GM19395 (cell line): Measurements from ENCODE around the gene LIX1L.

ENCODE experiments used
- ATAC-seq: cut with Tn5 transposase; IDR thresholded peaks from one replicate; pipeline ENCODE4 v1.9.1; 2021; ENCODE audit warnings: mild to moderate bottlenecking, moderate library complexity; ENCODE audit not compliant: unreplicated experiment

Gene LIX1L

DNA sequence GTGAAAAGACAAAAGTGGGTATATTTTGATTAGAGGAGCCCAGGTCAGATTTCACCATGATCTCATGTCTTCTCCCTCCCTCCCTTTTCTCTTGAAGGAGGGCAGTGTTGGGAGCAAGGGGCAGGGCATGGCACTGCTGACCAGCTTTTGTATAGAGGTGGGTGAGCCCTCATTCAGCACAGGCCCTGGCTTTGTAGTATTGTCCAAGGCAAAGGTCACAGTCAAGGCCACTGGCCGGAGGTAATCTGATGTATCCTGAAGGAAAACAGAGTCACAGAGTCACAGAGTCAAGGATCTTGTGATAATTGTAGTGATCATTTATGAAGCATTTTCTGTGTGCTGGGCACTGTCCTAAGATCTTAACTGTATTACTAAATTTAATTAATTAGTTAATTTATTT, 59.8 kb downstream of the LIX1L start:
- ATAC-seq, result no peak

DNA sequence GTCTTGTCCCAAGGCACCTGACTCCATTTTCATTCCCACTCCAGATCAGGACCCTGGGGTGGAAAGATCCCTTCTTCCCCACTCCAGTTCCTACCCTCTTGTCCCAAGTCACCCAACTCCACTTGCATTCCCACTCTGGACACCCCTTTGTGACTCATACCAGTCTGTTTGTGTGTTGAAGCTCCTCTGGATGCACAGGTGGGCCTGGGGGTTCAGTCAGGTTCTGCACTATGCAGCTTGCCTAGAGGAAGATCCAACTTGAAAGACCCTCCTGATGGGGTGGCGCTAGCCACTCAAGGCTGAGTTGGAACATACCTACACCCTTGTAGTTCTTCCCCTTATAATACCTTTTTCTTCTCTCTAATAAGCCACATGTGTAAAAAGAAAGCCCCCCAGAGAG, 62.3 kb downstream of the LIX1L start:
- ATAC-seq, result no peak

DNA sequence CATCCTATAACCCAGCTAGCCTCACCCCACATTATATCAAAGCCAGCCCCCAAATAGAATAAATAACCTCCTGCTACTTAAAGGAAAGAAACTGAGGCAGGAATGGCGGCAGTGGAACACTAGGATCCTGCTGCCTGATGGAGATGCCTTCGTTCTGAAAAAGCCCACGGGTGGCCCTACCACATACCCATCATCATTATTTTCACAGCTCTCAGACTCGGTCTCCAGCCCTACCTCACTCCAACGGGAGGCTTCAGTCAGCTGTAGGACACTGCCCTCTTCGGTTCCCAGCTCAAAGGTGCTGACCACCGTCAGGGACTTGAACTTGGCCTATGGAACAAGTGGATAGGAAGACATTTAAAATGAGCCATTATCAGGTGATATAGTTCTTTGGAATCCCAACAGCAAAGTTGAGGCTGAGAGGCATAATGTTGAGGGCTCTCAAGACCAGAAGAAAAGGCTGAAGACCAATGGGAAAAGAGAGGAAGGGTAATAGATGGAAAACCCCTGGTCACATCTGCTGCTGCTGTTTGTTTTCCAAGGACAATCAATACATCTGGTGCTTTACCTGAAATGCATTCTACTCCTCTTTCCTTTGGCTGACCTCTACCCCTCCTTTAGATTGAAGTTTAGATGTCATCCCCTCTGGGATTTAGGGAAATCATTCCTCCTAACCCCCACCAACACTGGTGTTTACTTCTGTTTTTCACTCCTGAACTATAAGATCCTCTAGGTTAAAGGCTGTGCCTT, 64.3 kb downstream of the LIX1L start:
- no peak for ATAC-seq

DNA sequence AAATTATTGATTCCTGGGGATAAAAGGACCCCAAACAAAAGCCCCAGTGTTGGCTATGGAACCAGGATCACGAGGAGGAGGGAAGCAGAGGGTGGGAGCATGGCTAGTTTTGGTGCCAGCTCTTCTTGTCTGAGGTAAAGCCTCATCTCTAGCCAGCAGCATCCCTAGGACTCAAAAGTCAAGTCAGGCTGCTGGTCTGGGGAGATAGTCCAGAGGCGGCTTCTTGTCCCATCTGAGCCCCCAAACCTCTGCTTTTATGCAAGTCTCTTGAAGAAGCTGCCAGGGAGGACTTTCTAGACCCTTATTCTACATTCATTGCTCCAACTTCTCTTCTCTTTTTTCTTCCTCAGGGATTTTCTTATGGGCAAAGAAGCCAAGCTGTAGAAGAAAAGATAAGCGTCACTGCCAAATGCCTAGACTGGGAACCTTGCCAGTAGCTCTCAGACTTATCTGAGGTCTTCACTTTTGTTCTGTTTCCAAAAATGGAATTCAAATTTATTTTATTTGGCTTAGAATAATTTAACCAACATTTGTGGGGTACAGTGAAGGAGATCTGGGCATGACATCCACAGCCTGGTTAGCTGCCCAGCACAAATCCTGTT, 65.2 kb downstream of the LIX1L start:
- no peak for ATAC-seq

DNA sequence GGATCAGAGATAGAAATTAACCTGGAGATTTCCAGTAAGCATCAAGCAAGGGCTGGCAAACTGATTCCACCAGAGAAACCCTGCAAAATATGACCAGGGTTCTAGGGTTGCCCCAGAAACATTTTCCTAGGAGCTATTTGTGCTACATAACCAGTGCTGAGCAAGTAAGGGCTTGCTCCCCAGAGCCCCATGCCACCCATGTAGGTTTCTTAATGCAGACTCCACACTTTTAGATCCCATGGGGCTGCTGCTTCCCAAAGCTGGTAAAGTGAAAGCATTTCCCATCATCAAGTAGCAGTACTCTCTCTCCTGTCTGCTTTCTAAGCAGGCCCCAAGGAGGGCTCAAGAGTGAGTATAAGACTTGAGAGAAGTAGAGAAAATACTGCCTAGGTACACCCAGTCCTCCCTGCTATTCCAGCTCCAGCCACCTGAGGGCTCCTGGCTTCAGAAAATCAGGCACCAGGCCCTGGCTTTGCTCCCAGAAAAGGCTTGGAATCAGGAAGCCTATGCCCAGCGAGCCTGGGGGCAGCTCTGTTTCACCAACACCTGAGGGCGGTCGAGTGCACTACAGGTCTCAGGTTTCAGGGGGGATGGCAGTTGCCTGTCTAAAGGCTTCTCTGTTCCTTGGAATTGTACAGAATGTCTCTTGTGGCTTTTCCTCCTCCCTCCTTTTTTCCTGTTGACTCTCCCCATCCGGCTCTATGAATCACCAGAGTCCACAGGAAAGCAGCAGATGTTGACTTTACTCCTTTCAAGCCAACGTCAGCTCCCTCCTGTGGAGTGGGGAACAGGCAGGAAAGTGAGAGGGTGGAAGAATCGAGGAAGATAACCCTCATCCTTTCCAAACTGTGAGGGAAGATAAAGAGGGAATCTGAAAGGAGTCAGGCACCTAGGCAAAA, 66.0 kb downstream of the LIX1L start:
- peak; percentile 49 for ATAC-seq

DNA sequence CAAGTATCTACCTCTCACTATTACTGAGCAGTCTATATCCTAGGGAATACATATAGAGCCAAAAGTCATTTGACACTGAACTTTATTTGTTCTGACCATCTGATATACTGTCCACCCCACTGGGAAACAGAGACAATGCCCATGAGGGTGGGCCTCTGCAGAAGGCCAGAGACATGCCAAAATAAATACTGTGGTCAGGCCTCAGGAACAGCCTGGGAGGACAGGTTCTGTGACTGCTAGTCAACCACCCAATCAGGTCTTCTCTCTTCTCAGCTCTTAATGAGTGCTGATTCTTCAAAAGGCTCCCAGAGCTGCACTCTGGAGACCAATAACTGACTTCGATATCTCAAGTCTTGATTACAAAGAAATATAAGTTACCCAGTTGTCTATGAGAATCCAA, 66.7 kb downstream of the LIX1L start:
- no peak for ATAC-seq

DNA sequence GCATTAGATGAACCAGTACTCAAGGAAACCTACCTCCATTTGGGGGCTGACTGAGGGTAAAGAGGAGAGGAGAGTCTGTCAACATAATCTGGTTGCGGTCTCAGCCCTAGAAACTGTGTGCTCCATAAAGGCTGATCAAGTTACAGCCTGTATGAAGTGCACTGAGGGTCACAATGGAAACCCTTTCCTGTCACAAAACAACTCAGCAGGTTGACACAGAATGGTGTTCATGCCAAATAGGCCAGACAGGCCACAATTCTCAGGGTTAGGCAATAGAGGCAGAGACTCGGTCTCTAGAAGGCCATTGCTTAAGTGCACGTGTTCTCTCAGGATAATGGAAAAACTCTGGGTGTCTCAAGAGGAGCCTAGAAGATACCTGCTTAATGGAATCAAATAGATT, 68.1 kb downstream of the LIX1L start:
- no peak for ATAC-seq

DNA sequence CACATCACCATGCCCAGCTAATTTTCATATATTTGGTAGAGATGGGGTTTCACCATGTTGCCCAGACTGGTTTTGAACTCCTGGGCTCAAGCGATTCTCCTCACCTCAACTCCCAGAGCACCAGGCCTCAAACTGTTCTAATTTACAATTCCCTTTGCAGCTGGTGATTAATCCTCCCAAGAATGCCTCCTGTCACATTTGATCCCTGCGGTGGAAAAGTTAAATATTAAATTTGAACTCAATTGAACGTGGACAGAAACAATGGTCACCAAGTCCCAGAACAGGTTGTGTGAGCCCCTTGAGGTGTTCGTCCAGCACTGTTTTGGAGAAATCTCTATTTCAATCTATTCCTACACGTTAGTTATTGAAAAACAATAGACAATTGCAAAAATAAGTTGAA, 70.2 kb downstream of the LIX1L start:
- no peak for ATAC-seq

DNA sequence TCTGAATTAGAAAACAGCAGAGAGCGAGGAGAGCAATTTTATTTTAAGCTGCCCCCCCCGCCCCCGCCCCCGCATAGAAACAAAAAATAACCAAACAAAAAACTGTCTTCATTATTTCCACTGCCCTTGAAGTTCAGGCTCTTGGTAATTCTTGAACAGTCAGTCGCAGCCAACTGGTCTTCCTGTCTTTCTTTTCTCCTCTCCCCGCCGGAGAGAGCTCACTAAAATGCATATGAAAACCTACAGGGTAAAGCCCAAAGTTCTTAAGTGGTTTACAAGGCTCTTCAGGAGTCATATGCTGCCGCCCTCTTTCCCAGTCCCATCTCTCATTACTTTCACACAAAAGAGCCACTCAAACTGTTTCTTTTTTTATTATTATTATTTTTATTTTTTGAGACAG, 71.0 kb downstream of the LIX1L start:
- ATAC-seq, result no peak

DNA sequence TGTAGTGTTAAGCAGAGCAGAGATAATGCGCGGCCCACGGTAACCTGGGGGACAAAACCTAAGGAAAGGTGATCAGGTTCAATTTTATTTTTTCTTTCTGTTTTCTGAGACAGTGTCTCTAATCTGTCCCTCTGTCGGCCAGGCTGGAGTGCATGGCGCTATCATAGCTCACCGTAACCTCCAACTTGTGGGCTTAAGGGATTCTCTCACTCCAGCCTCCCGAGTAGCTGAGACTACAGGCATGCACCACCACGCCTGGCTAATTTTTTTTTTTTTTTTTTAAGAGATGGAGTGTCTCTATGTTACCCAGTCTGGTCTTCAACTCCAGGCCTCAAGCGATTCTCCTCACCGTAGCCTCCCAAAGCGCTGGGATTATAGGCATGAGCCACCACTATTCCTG, 71.4 kb downstream of the LIX1L start:
- ATAC-seq, result peak; percentile 6

DNA sequence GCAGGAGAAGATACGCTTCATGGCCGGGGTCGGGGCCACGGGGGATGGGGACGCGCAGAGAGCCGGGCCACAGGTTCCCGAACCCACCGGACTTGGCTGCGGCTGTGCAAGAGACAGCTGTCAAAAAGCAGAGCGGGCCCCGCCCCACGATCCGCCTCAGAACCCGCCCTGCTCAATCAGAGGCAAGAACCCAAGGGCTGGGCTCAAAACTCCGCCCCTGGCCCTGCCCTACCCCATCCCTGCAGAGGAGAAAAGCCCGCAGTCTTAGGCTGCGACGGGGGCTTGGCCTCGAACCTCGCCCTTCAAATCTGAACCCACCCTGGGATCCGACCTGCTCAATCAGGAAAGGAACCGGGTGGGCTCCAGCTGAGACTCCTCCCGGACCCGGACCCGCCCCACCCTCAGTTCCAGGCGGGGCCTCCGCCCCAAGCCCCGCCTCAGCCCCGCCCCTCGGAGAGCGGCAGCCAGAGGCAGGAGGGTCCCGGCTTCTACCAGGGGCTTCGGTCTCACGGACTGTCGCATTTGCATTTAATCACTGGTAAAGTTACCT, 72.0 kb downstream of the LIX1L start, which contains the start of gene ANKRD35:
Gene ANKRD35 (minus strand): TSS at position 129 of the 550 bp plus-strand sequence. CDS start 108 bp downstream, at position 21.
- peak; percentile 99 for ATAC-seq

DNA sequence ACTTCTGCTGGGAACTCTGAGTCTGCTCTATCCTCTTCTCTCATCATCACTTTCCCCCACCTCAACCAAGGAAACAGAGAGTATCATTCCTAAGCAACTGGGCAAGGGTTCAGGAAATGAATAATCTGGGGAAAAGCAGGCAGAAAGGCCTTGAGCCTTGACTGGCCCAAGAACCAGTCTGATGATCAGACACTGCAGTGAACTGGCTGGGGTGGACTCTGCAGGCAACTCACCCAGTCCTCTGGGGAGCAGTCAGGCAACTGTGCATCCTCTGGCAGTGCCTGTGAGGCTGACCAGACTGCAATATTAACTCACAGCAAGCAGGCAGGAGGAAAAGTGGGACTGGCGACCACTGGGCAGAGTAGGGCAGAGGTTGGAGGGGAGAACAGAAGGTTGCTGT, 73.1 kb downstream of the LIX1L start:
- no peak for ATAC-seq
